HG02571 (cell line): ENCODE results near the gene MAJIN.

Experiments
- ATAC-seq: cut with Tn5 transposase; IDR thresholded peaks from one replicate; pipeline ENCODE4 v1.9.1; 2021; ENCODE audit warnings: mild to moderate bottlenecking, moderate library complexity; ENCODE audit not compliant: unreplicated experiment

The MAJIN gene

GRCh38 chr11:64894070-64894811, 77.7 kb downstream of the MAJIN start:
- peak; percentile 59 for ATAC-seq

- ATAC-seq: no peak
Measured at GRCh38 chr11:64893194-64894069, 78.5 kb downstream of the MAJIN start.

GRCh38 chr11:64892838-64893193, 79.1 kb downstream of the MAJIN start:
- ATAC-seq: no peak

- ATAC-seq: no peak
Measured at GRCh38 chr11:64892411-64892831, 79.5 kb downstream of the MAJIN start.

- no peak for ATAC-seq
Measured at GRCh38 chr11:64891880-64892279, 80.0 kb downstream of the MAJIN start.

- ATAC-seq: no peak
Measured at GRCh38 chr11:64891215-64891848, 80.6 kb downstream of the MAJIN start.

GRCh38 chr11:64890522-64890939, 81.4 kb downstream of the MAJIN start:
- no peak for ATAC-seq

- ATAC-seq: no peak
Measured at GRCh38 chr11:64888729-64889511, 83.0 kb downstream of the MAJIN start.

GRCh38 chr11:64888406-64888728, 83.5 kb downstream of the MAJIN start:
- no peak for ATAC-seq
